Mucosa of stomach (tissue), 1 donor: ENCODE results near the gene ZKSCAN5.
"Not testable (repeated sequence)": the region's sequence is repeated elsewhere in the genome, so short reads cannot be mapped to it uniquely, and the experiment has no call there.

Experiments
- H3K27me3 ChIP-seq: one replicate; pipeline ENCODE4 v1.7.0; 2013; ENCODE audit warnings: mild to moderate bottlenecking, low read length; ENCODE audit not compliant: control insufficient read depth, insufficient read depth
- H3K36me3 ChIP-seq: one replicate; pipeline ENCODE4 v1.7.0; 2013; ENCODE audit warnings: low read length; ENCODE audit not compliant: control insufficient read depth, insufficient read depth
- H3K4me1 ChIP-seq: one replicate; pipeline ENCODE4 v1.7.0; 2013; ENCODE audit warnings: mild to moderate bottlenecking, low read length; ENCODE audit not compliant: control insufficient read depth, insufficient read depth
- H3K4me3 ChIP-seq: one replicate; pipeline ENCODE4 v1.7.0; 2013; ENCODE audit warnings: low read length
- H3K9ac ChIP-seq: one replicate; pipeline ENCODE4 v1.7.0; 2013; ENCODE audit warnings: mild to moderate bottlenecking, low read length, moderate library complexity
- H3K9me3 ChIP-seq: one replicate; pipeline ENCODE4 v1.7.0; 2013; ENCODE audit warnings: mild to moderate bottlenecking, low read length, moderate library complexity; ENCODE audit not compliant: control insufficient read depth
- donor health status: Pancreatic carcinoma.

Gene ZKSCAN5

DNA sequence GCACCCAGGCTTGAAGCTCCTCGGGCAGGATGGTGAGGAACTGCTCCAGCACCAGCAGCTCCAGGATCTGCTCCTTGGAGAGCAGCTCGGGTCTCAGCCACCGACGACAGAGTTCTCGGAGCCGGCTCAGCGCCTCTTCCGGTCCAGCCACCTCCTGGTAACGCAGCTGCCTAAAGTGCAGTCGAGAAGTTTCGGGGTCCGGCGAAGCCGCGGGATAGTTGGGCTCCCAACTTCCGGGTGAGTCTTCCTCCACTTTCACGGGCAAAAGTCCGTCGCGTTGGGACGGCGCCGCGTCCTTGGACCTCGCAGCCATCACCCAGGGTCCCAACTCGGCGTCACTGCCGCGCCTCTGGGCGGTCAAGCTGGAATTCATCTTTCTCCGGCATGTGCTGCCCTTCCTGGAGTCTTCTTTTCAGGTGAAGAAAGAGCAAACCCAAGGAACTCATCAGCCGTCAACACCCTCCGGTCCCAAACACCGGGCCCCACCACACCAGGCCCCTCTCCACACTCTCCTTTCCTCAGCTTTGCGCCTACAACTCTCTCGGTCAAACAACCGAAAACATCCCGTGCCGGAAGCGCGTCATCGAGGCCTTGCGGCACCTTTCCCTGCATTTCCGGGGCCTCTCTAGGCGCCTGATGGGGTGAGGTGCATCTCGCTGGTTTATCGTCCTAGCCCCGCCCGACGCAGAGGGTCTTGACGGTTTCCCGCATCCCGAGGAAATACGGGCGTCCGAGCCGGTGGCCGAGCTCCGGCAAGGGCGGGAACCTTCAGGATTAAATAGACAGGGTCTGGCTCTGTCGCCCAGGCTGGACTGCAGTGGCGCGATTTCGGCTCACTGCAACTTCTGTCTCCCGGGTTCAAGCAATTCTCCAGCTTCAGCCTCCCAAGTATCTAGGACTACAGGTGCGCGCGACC lies 4.5 kb upstream of the ZKSCAN5 start, which contains the start of gene ZNF394:
TSS of gene ZNF394 (minus strand) at position 561 of the 916 bp plus-strand sequence. CDS start at position 373, 188 bp downstream.
- Histone ChIP-seq H3K9me3 (no peaks in the 10 kb centered on the region), H3K4me1 (peaks cover 14% of the 10 kb centered on the region), H3K4me3 (peak within 1 kb of the TSS; percentile 97), H3K27me3 (no peaks in the 10 kb centered on the region), H3K36me3 (peaks cover 4% of the 10 kb centered on the region), H3K9ac (peak within 1 kb of the TSS; percentile 93)

DNA sequence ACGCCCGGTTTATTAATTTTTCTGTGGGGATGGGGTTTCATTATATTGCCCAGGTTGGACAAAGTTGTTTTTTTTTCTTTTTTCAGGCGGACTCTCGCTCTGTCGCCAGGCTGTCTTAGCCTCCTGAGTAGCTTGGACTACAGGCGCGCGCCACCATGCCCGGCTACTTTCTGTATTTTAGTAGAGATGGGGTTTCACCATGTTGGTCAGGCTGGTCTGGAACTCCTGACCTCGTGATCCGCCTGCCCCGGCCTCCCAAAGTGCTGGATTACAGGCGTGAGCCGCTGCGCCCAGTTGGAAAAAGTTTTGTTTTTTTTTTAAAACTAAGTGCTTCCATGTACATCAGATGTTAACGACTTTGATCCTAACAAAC lies 3.8 kb upstream of the ZKSCAN5 start:
- Histone ChIP-seq H3K9ac (peak overlapping the region; percentile 93), H3K4me3 (peak overlapping the region; percentile 97), H3K36me3 (peaks cover 4% of the 10 kb centered on the region), H3K9me3 (no peaks in the 10 kb centered on the region), H3K4me1 (peaks cover 14% of the 10 kb centered on the region), H3K27me3 (no peaks in the 10 kb centered on the region)

DNA sequence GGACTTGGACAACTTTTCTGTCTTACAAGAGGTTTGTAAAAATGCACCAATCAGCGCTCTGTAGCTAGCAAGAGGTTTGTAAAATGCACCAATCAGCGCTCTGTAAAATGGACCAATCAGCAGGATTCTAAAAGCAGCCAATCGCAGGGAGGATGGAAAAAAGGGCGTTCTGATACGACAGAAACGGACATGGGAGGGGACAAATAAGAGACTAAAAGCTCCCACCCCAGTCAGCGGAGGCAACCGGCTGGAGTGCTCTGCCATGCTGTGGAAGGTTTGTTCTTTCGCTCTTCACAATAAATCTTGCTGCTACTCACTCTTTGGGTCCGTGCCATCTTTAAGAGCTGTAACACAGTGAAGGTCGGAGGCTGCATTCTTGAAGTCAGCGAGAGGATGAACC lies 3.2 kb upstream of the ZKSCAN5 start:
- not testable (repeated sequence) for H3K27me3 ChIP-seq, H3K4me3 ChIP-seq, H3K36me3 ChIP-seq, H3K9me3 ChIP-seq, H3K9ac ChIP-seq
- peaks cover 20% of the 10 kb centered on the region for H3K4me1 ChIP-seq

DNA sequence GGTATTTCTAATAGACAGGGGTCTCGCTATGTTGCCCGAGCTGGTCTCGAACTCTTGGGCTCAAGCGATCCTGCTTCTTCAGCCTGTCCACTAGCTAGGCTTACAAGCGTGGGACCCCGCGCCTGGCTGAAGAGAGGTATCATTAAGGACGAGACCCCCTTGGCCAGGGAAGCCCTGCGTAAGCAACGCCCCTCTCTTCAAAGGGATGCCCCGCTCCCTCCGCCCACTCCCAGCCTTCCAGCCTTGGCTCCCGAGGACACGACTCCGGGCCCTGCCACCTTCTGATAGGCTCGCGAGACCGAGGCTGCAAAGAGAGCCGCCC lies 220 bp upstream of the ZKSCAN5 start:
- Histone ChIP-seq H3K36me3 (no peaks in the 10 kb centered on the region), H3K27me3 (no peaks in the 10 kb centered on the region), H3K4me1 (peaks cover 8% of the 10 kb centered on the region), H3K9me3 (no peaks in the 10 kb centered on the region), H3K9ac (peak overlapping the region; percentile 90), H3K4me3 (peak overlapping the region; percentile 92)

DNA sequence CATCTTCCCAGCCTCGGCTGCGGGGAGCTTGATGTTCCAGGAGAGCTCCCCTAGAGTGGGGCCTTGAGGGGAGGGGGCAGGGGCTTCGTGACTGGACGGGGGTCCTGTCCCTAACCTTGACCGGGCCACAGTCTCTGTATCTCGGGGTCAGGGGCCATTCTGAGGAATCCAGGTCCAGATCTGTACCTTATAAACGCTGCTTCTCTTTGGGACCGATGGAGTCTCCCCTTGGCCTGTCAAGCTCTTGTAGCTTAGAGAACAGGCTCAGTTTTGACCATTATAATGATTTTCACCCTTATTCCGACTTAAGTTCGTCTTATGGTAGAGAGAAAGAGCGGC lies 831 bp downstream of the ZKSCAN5 start:
- peaks cover 8% of the 10 kb centered on the region for H3K4me1 ChIP-seq
- H3K9ac ChIP-seq, result peak overlapping the region; percentile 90
- H3K36me3 ChIP-seq, result no peaks in the 10 kb centered on the region
- H3K9me3 ChIP-seq, result no peaks in the 10 kb centered on the region
- H3K27me3 ChIP-seq, result no peaks in the 10 kb centered on the region
- H3K4me3 ChIP-seq, result peak overlapping the region; percentile 92

DNA sequence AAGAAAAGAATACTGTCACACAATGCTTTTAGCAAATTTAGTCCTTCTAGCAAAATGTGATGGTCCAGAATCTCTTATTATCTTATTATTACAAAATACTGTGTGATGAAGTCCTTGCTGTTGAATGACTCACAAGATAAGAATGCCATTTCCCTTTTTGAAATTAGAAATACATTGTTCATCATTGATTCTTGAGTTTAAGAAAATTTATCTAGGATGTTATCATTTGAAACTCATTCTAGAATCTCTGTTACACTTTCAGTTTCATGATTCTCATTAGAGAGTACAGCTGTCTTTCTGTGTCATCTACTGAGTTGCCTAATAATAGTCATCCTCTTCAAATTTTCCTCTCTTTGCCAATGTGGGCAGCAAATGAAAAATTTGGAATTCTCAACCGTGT lies 9.6 kb downstream of the ZKSCAN5 start:
- no peaks in the 10 kb centered on the region for H3K36me3 ChIP-seq
- H3K4me1 ChIP-seq, result no peaks in the 10 kb centered on the region
- no peaks in the 10 kb centered on the region for H3K9me3 ChIP-seq
- H3K9ac ChIP-seq, result no peak overlapping the region
- H3K4me3 ChIP-seq, result no peak overlapping the region
- no peaks in the 10 kb centered on the region for H3K27me3 ChIP-seq

DNA sequence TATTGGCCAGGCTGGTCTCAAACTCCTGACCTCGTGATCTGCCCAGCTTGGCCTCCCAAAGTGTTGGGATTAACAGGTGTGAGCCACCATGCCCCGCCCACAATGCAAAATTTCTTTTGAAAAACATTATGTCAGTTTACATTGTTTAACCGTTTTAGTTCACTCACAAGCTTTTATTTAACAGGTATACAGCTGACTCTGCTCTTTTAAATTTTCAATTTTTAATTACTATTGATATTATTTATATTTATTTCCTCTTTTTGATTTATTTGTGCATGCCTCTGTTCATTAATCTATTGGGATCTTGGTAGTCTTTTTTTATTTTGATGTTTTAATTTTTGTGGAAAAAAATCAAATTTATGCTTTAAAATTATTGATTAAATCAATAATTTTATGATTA lies 16.9 kb downstream of the ZKSCAN5 start:
- Histone ChIP-seq H3K9me3 (no peaks in the 10 kb centered on the region), H3K27me3 (no peaks in the 10 kb centered on the region), H3K36me3 (no peaks in the 10 kb centered on the region), H3K4me3 (no peak overlapping the region), H3K4me1 (no peaks in the 10 kb centered on the region), H3K9ac (no peak overlapping the region)

DNA sequence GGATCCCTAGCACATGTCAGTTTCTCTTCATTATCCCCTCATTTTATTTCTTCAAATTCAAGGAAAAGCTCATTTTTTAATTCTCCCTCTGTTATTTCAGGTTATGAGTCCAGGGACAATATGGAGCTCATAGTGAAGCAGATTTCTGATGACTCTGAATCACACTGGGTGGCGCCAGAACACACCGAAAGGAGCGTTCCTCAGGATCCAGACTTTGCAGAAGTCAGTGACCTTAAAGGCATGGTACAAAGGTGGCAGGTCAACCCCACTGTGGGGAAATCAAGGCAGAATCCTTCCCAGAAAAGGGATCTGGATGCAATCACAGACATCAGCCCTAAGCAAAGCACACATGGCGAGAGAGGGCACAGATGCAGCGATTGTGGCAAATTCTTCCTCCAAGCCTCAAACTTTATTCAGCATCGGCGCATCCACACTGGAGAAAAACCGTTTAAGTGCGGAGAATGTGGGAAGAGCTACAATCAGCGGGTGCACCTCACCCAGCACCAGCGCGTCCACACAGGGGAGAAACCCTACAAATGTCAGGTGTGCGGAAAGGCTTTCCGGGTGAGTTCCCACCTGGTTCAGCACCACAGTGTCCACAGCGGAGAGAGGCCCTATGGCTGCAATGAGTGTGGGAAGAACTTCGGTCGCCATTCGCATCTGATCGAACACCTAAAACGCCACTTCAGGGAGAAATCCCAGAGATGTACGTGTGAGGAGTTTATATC lies 21.4 kb downstream of the ZKSCAN5 start:
- Histone ChIP-seq H3K4me3 (no peak overlapping the region), H3K9ac (no peak overlapping the region), H3K9me3 (no peaks in the 10 kb centered on the region), H3K4me1 (no peaks in the 10 kb centered on the region), H3K36me3 (peaks cover 1% of the 10 kb centered on the region), H3K27me3 (no peaks in the 10 kb centered on the region)

DNA sequence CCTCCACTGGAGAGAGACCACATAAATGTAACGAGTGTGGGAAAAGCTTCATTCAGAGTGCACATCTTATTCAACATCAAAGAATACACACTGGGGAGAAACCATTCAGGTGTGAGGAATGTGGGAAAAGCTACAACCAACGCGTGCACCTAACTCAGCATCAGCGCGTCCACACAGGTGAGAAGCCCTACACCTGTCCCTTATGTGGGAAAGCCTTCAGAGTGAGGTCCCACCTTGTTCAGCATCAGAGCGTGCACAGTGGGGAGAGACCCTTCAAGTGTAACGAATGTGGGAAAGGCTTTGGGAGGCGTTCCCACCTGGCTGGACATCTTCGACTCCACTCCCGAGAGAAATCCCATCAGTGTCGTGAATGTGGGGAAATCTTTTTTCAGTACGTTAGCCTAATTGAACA lies 26.9 kb downstream of the ZKSCAN5 start:
- Histone ChIP-seq H3K9me3 (peaks cover 13% of the 10 kb centered on the region), H3K9ac (no peak overlapping the region), H3K36me3 (peaks cover 12% of the 10 kb centered on the region), H3K4me1 (no peaks in the 10 kb centered on the region), H3K27me3 (no peaks in the 10 kb centered on the region), H3K4me3 (no peak overlapping the region)

DNA sequence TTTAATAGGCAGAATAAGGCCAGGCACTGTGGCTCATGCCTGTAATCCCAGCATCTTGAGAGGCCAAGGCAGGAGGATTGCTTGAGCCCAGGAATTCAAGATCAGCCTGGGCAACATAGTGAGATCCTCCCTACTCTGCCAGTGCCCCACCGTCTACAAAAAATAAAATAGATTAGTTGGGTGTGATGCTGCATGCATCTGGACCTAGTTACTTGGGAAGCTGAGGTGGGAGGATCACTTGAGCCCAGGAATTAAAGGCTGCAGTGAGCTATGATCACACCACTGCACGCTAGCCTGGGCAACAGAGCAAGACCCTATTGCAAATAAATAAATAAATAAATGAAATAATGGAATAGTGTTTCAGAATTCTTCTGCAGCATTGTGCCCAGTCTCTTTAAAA lies 31.2 kb downstream of the ZKSCAN5 start:
- Histone ChIP-seq H3K9ac (no peak overlapping the region), H3K36me3 (peaks cover 12% of the 10 kb centered on the region), H3K9me3 (peaks cover 13% of the 10 kb centered on the region), H3K4me3 (no peak overlapping the region), H3K4me1 (no peaks in the 10 kb centered on the region), H3K27me3 (no peaks in the 10 kb centered on the region)

DNA sequence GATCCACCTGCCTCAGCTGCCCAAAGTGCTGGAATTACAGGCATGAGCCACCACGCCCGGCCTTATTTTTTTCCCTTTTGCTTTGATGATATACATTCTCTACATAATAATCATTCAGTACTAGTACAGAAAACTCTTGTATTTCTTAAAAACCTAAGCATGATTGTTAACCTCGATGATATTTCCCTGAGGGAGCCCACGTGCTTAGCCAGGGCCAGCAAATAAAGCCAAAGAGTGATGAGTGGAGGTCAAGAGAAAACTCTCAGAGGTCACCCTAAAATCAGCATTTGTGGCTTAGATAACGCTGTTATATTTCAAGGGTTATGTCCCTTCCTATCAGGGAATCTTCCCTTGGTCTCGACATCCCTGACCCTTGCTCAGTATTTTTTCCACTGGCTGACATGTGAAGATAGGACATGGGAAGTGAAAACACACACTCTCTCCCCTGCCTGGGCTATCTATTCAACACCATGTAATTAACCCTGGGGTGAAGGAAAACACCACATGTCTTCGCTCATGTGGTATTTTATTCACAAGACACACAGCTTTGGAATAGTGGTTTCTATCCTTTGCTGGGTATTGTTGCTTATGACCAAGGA lies 34.9 kb downstream of the ZKSCAN5 start:
- H3K36me3 ChIP-seq, result no peaks in the 10 kb centered on the region
- no peaks in the 10 kb centered on the region for H3K9me3 ChIP-seq
- H3K9ac ChIP-seq, result no peak overlapping the region

DNA sequence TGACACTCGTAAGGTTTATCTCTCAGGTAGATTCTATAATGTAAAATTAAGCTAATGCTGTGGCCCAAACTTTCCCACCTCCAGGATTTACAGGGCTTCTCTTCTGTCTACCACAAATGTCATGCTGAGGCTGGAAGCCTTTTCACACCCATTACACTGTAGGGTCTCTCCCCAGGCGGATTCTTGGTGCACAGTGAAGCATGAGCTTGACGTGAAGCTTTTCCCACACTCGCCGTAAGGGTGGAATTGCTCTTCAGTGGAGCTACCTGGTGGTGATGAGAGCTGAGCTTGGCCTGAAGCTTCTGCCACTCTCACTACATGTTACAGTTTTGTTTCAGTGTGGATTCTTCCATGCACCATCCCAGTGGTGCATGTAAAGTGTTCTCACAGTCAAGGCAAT lies 36.1 kb downstream of the ZKSCAN5 start:
- Histone ChIP-seq H3K9ac (no peak overlapping the region), H3K27me3 (no peaks in the 10 kb centered on the region), H3K36me3 (no peaks in the 10 kb centered on the region), H3K4me1 (no peaks in the 10 kb centered on the region), H3K4me3 (no peak overlapping the region), H3K9me3 (no peaks in the 10 kb centered on the region)

More for the DNA sequence above, 34.9 kb downstream of the ZKSCAN5 start:
- Histone ChIP-seq H3K4me1 (no peaks in the 10 kb centered on the region), H3K27me3 (no peaks in the 10 kb centered on the region), H3K4me3 (no peak overlapping the region)
